ENCODE results near the gene IER3IP1.
"Not testable (repeated sequence)": the region's sequence is repeated elsewhere in the genome, so short reads cannot be mapped to it uniquely, and the experiment has no call there.

IER3IP1 gene

DNA sequence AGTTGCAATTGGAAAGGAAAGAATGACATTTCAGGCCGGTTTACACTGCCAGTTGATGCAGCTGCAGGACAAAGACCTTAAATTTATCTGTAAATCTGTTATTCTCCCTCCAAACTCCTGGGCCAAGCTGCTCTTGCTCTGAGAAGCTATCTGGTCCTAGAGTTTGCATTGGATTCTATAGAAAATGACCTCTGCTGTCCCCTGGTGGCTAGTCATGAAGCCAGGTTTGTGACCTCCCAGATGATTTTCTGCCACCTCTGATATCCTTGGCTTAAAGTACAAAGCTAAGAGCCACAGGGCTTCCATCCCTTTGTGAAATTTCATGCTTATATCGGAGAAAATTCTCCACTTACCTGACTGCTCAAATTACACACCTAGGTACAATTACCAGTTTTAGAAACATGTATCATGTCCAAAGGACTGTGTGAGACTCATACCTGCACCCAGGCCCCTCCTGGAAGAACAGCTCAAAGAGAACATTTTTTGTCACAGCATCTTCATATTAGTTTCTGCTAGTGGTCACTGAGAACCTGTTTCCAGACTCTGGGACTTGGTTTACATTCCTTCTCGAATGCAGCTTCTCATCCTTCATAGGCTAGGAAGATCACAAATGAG, 28.9 kb upstream of the IER3IP1 start:
- H3K4me3 ChIP-seq (ENCODE audit: low read length in 2 of 2) = no peak overlapping the region
- H2BK120ac ChIP-seq (ENCODE audit: low read depth, low read length) = no peak overlapping the region
- no peak overlapping the region for H3K14ac ChIP-seq (ENCODE audit: low read length)
- no peak overlapping the region for H4K91ac ChIP-seq (ENCODE audit: low read depth, low read length, poor library complexity)
- no CpG with 5 or more reads among the region's 3 CpGs for WGBS, 2 donors (ENCODE audit: extremely low coverage in 2 of 2, insufficient read length in 2 of 2, insufficient replicate concordance in 1 of 2)
- H3K9ac ChIP-seq (ENCODE audit: low read depth, low read length, poor library complexity) = no peak overlapping the region
- no peak overlapping the region for H2AK5ac ChIP-seq (ENCODE audit: low read depth, low read length)
- no peak for DNase-seq (ENCODE audit: low spot score)
- peaks cover 0 to 20% (median 0%) of the 10 kb centered on the region in 3 experiments for H3K27me3 ChIP-seq (ENCODE audit: control insufficient read depth in 3 of 3, insufficient read depth in 3 of 3, low read depth in 1 of 3, low read length in 3 of 3)
- H2BK5ac ChIP-seq (ENCODE audit: low read length) = no peak overlapping the region
- H3K79me1 ChIP-seq (ENCODE audit: low read depth, low read length) = no peaks in the 10 kb centered on the region
- H3K4ac ChIP-seq (ENCODE audit: low read length) = no peak overlapping the region
- H2AFZ ChIP-seq (ENCODE audit: low read length) = no peak overlapping the region
- no peaks in the 10 kb centered on the region for H3K9me3 ChIP-seq (replicated peaks in 1 of 2; ENCODE audit: control insufficient read depth in 2 of 2, insufficient read depth in 1 of 2, low read depth in 1 of 2, low read length in 2 of 2)
- no peak overlapping the region for H3K23ac ChIP-seq (ENCODE audit: low read depth, low read length, poor library complexity)
- H3K4me1 ChIP-seq (ENCODE audit: control insufficient read depth in 2 of 2, insufficient read depth in 1 of 2, low read depth in 1 of 2, low read length in 2 of 2) = peaks cover 0 to 12% of the 10 kb centered on the region in 2 donors
- H3K4me2 ChIP-seq (ENCODE audit: insufficient read depth, low read length, poor library complexity, severe bottlenecking) = no peak overlapping the region
- H2BK15ac ChIP-seq (ENCODE audit: low read length) = no peak overlapping the region
- H4K8ac ChIP-seq (ENCODE audit: low read depth, low read length) = no peak overlapping the region
- no peak overlapping the region for H2BK12ac ChIP-seq (ENCODE audit: low read length)
- H3K18ac ChIP-seq (ENCODE audit: low read length) = no peak overlapping the region
- no peak overlapping the region for H3K27ac ChIP-seq (replicated peaks; ENCODE audit: low read length)
- no peaks in the 10 kb centered on the region for H3K36me3 ChIP-seq (replicated peaks in 1 of 2; ENCODE audit: control insufficient read depth in 2 of 2, insufficient read depth in 2 of 2, low read length in 2 of 2)

DNA sequence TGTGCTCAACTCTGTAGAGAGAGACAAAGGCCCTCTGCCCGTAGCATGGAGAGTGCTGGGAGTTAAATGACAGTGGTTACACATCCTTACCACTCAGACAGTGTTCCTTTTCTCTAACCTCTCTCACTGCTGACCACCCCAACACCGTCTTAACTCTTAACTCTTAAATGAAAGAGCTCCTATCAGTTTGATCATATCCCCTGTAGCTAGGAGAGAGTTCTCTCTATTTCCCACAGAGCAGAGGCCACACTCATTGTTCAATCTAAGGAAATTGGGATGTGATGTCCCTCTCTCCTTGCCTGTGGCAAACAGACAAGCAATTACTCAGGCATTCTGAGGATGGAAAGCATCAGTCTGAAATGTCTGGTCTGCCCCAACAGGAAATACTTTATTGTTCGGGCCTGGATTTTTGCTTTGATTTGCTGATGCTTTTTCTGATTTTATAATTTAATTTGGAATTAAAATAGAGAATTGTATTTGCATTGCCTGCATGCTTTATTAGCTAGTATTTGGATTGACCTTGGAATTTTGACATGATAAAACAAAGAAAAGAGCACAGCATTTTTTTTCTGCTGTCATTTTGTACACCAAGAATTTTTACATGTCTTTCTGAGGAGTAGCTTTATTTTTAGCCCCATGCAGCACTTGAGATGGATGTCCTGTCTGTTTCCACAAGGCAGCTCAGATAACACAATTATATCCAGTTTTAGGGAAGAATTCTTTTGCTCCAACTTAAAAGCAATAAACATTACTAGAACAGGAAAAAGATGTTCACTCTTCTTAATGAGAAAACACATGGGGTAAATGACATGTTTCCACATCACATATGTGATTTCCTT, 27.7 kb upstream of the IER3IP1 start:
- Histone ChIP-seq H3K9me3 (replicated peaks in 1 of 2; ENCODE audit: control insufficient read depth in 2 of 2, insufficient read depth in 1 of 2, low read depth in 1 of 2, low read length in 2 of 2) (no peaks in the 10 kb centered on the region), H3K27ac (replicated peaks; ENCODE audit: low read length) (no peak overlapping the region), H4K91ac (ENCODE audit: low read depth, low read length, poor library complexity) (no peak overlapping the region), H4K8ac (ENCODE audit: low read depth, low read length) (no peak overlapping the region), H2BK15ac (ENCODE audit: low read length) (no peak overlapping the region), H2AK5ac (ENCODE audit: low read depth, low read length) (no peak overlapping the region), H3K4me2 (ENCODE audit: insufficient read depth, low read length, poor library complexity, severe bottlenecking) (no peak overlapping the region), H3K23ac (ENCODE audit: low read depth, low read length, poor library complexity) (no peak overlapping the region), H3K79me1 (ENCODE audit: low read depth, low read length) (no peaks in the 10 kb centered on the region), H3K4ac (ENCODE audit: low read length) (no peak overlapping the region), H2BK12ac (ENCODE audit: low read length) (no peak overlapping the region), H3K4me1 (ENCODE audit: control insufficient read depth in 2 of 2, insufficient read depth in 1 of 2, low read depth in 1 of 2, low read length in 2 of 2) (peaks cover 0 to 9% of the 10 kb centered on the region in 2 donors), H3K4me3 (ENCODE audit: low read length in 2 of 2) (no peak overlapping the region), H2BK120ac (ENCODE audit: low read depth, low read length) (no peak overlapping the region), H3K18ac (ENCODE audit: low read length) (no peak overlapping the region), H2BK5ac (ENCODE audit: low read length) (no peak overlapping the region), H3K36me3 (replicated peaks in 1 of 2; ENCODE audit: control insufficient read depth in 2 of 2, insufficient read depth in 2 of 2, low read length in 2 of 2) (no peaks in the 10 kb centered on the region), H3K27me3 (ENCODE audit: control insufficient read depth in 3 of 3, insufficient read depth in 3 of 3, low read depth in 1 of 3, low read length in 3 of 3) (peaks cover 0 to 13% (median 0%) of the 10 kb centered on the region in 3 experiments), H2AFZ (ENCODE audit: low read length) (no peak overlapping the region), H3K14ac (ENCODE audit: low read length) (no peak overlapping the region), H3K9ac (ENCODE audit: low read depth, low read length, poor library complexity) (no peak overlapping the region)
- no CpG with 5 or more reads among the region's 3 CpGs for WGBS, 2 donors (ENCODE audit: extremely low coverage in 2 of 2, insufficient read length in 2 of 2, insufficient replicate concordance in 1 of 2)
- DNase-seq (ENCODE audit: low spot score) = no peak

DNA sequence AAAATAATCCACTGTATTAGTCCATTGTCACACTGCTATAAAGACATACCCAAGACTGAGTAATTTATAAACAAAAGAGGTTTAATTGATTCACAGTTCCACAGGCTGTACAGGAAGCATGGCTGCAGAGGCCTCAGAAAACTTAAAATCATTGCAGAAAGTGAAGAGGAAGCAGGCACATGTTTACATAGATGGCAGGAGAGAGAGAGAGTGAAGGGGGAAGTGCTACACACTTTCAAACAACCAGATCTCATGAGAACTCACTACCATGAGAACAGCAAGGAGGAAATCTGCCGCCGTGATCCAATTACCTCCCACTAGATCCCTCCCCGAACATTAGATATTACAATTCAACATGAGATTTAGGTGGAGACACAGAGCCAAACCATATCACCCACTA, 19.8 kb upstream of the IER3IP1 start:
- H4K91ac ChIP-seq (ENCODE audit: low read depth, low read length, poor library complexity); H4K8ac ChIP-seq (ENCODE audit: low read depth, low read length); DNase-seq (ENCODE audit: low spot score); H3K9ac ChIP-seq (ENCODE audit: low read depth, low read length, poor library complexity); H3K14ac ChIP-seq (ENCODE audit: low read length); H3K23ac ChIP-seq (ENCODE audit: low read depth, low read length, poor library complexity); H3K27me3 ChIP-seq (ENCODE audit: control insufficient read depth in 3 of 3, insufficient read depth in 3 of 3, low read depth in 1 of 3, low read length in 3 of 3); H2BK5ac ChIP-seq (ENCODE audit: low read length); H3K27ac ChIP-seq (replicated peaks; ENCODE audit: low read length); H3K18ac ChIP-seq (ENCODE audit: low read length); H3K79me1 ChIP-seq (ENCODE audit: low read depth, low read length); H2BK12ac ChIP-seq (ENCODE audit: low read length); H3K4me1 ChIP-seq (ENCODE audit: control insufficient read depth in 2 of 2, insufficient read depth in 1 of 2, low read depth in 1 of 2, low read length in 2 of 2); H2BK120ac ChIP-seq (ENCODE audit: low read depth, low read length); H3K9me3 ChIP-seq (replicated peaks in 1 of 2; ENCODE audit: control insufficient read depth in 2 of 2, insufficient read depth in 1 of 2, low read depth in 1 of 2, low read length in 2 of 2); H3K4ac ChIP-seq (ENCODE audit: low read length); H3K4me3 ChIP-seq (ENCODE audit: low read length in 2 of 2); H2AK5ac ChIP-seq (ENCODE audit: low read depth, low read length); H3K4me2 ChIP-seq (ENCODE audit: insufficient read depth, low read length, poor library complexity, severe bottlenecking); H2AFZ ChIP-seq (ENCODE audit: low read length); H2BK15ac ChIP-seq (ENCODE audit: low read length); H3K36me3 ChIP-seq (replicated peaks in 1 of 2; ENCODE audit: control insufficient read depth in 2 of 2, insufficient read depth in 2 of 2, low read length in 2 of 2): not testable (repeated sequence)
- no CpG with 5 or more reads among the region's 3 CpGs for WGBS, 2 donors (ENCODE audit: extremely low coverage in 2 of 2, insufficient read length in 2 of 2, insufficient replicate concordance in 1 of 2)

DNA sequence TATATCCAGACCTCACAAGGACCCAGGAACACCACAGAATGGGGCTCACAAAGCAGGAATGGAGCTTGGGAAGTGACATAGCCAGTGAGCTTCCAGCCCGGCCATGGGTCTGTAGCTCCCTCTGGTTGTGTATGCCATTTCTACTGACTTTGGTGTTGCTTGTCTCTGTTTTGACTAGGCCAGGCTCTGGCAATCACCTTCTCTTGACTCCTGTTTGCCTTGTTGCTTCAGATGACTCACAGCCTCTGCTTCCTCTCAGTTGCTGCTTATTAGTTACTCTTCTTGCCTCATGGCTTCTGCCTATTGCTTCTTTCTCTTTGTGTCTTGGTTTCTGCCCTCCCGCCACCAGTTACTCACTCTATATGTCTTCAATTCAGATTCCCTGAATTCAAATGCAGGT, 15.8 kb upstream of the IER3IP1 start:
- no peak for DNase-seq (ENCODE audit: low spot score)
- no CpG with 5 or more reads among the region's 2 CpGs for WGBS, 2 donors (ENCODE audit: extremely low coverage in 2 of 2, insufficient read length in 2 of 2, insufficient replicate concordance in 1 of 2)
- no peak overlapping the region for H4K91ac ChIP-seq (ENCODE audit: low read depth, low read length, poor library complexity)
- no peak overlapping the region for H4K8ac ChIP-seq (ENCODE audit: low read depth, low read length)
- no peak overlapping the region for H3K4ac ChIP-seq (ENCODE audit: low read length)
- H2AK5ac ChIP-seq (ENCODE audit: low read depth, low read length) = no peak overlapping the region
- H3K4me1 ChIP-seq (ENCODE audit: control insufficient read depth in 2 of 2, insufficient read depth in 1 of 2, low read depth in 1 of 2, low read length in 2 of 2) = no peaks in the 10 kb centered on the region
- no peak overlapping the region for H3K4me2 ChIP-seq (ENCODE audit: insufficient read depth, low read length, poor library complexity, severe bottlenecking)
- H3K36me3 ChIP-seq (replicated peaks in 1 of 2; ENCODE audit: control insufficient read depth in 2 of 2, insufficient read depth in 2 of 2, low read length in 2 of 2) = no peaks in the 10 kb centered on the region
- no peak overlapping the region for H2AFZ ChIP-seq (ENCODE audit: low read length)
- no peak overlapping the region for H3K23ac ChIP-seq (ENCODE audit: low read depth, low read length, poor library complexity)
- H3K79me1 ChIP-seq (ENCODE audit: low read depth, low read length) = no peaks in the 10 kb centered on the region
- H2BK12ac ChIP-seq (ENCODE audit: low read length) = no peak overlapping the region
- H3K14ac ChIP-seq (ENCODE audit: low read length) = no peak overlapping the region
- no peak overlapping the region for H2BK120ac ChIP-seq (ENCODE audit: low read depth, low read length)
- no peak overlapping the region for H3K18ac ChIP-seq (ENCODE audit: low read length)
- no peak overlapping the region for H2BK5ac ChIP-seq (ENCODE audit: low read length)
- no peak overlapping the region for H3K4me3 ChIP-seq (ENCODE audit: low read length in 2 of 2)
- H3K27me3 ChIP-seq (ENCODE audit: control insufficient read depth in 3 of 3, insufficient read depth in 3 of 3, low read depth in 1 of 3, low read length in 3 of 3) = peaks cover 0 to 5% (median 0%) of the 10 kb centered on the region in 3 experiments
- H3K9ac ChIP-seq (ENCODE audit: low read depth, low read length, poor library complexity) = no peak overlapping the region
- no peaks in the 10 kb centered on the region for H3K9me3 ChIP-seq (replicated peaks in 1 of 2; ENCODE audit: control insufficient read depth in 2 of 2, insufficient read depth in 1 of 2, low read depth in 1 of 2, low read length in 2 of 2)
- H2BK15ac ChIP-seq (ENCODE audit: low read length) = no peak overlapping the region
- H3K27ac ChIP-seq (replicated peaks; ENCODE audit: low read length) = no peak overlapping the region
